Mesenchymal stem cell (in vitro differentiated cells and primary cell): ENCODE results near the gene OSMR.

Experiments
- DNase-seq: peaks from one replicate; pipeline ENCODE4 v3.0.0-alpha.2; 2013
- H2AFZ ChIP-seq: one replicate; pipeline ENCODE4 v1.6.1; 2013; ENCODE audit warnings: low read depth, mild to moderate bottlenecking, control low read depth, inconsistent platforms, low read length, moderate library complexity
- H2AK5ac ChIP-seq: 2 replicates; pipeline ENCODE4 v1.6.1; 2013; ENCODE audit warnings: low read length, moderate library complexity, mild to moderate bottlenecking, inconsistent platforms; ENCODE audit not compliant: severe bottlenecking
- H2BK120ac ChIP-seq: one replicate; pipeline ENCODE4 v1.6.1; 2013; ENCODE audit warnings: low read depth, mild to moderate bottlenecking, inconsistent platforms, low read length, moderate library complexity
- H2BK12ac ChIP-seq, 2 experiments: one replicate each; pipeline ENCODE4 v1.6.1; 2013; ENCODE audit warnings: inconsistent platforms in 2 of 2, low read length in 2 of 2, mild to moderate bottlenecking in 2 of 2, moderate library complexity in 2 of 2, control low read depth in 1 of 2
- H2BK15ac ChIP-seq: one replicate; pipeline ENCODE4 v1.6.1; 2013; ENCODE audit warnings: mild to moderate bottlenecking, low read depth, inconsistent platforms; ENCODE audit not compliant: poor library complexity, severe bottlenecking
- H2BK5ac ChIP-seq: 2 replicates; pipeline ENCODE4 v1.6.1; 2013; ENCODE audit warnings: low read depth, mild to moderate bottlenecking, low read length, control low read depth, inconsistent platforms; ENCODE audit not compliant: poor library complexity, severe bottlenecking
- H3K14ac ChIP-seq, 2 experiments: one replicate each; pipeline ENCODE4 v1.6.1; 2013; ENCODE audit warnings: inconsistent platforms in 2 of 2, low read length in 2 of 2, control low read depth in 1 of 2, mild to moderate bottlenecking in 1 of 2, moderate library complexity in 1 of 2
- H3K18ac ChIP-seq, 2 experiments: one replicate each; pipeline ENCODE4 v1.6.1; 2013; ENCODE audit warnings: inconsistent platforms in 2 of 2, low read length in 2 of 2, control low read depth in 1 of 2, low read depth in 1 of 2, mild to moderate bottlenecking in 1 of 2
- H3K23ac ChIP-seq, 2 experiments: one replicate each; pipeline ENCODE4 v1.6.1; 2013; ENCODE audit warnings: inconsistent platforms in 2 of 2, low read length in 2 of 2, mild to moderate bottlenecking in 2 of 2, moderate library complexity in 2 of 2, control low read depth in 1 of 2
- H3K27ac ChIP-seq: 2 replicates; pipeline ENCODE4 v1.5.1; 2013; ENCODE audit warnings: mild to moderate bottlenecking, moderate library complexity, low read length, control low read depth, inconsistent platforms; ENCODE audit not compliant: poor library complexity, severe bottlenecking
- H3K27me3 ChIP-seq, 2 experiments: 2 replicates each; pipeline versions ENCODE4 v1.6.1 to v1.7.0; 2013; ENCODE audit warnings: low read length in 2 of 2, mild to moderate bottlenecking in 2 of 2, moderate library complexity in 2 of 2, control low read depth in 1 of 2, inconsistent platforms in 1 of 2; ENCODE audit not compliant: control insufficient read depth in 1 of 2, insufficient read depth in 1 of 2
- H3K36me3 ChIP-seq, 2 experiments: 2 replicates each; pipeline versions ENCODE4 v1.6.1 to v1.7.0; 2013; ENCODE audit warnings: low read length in 2 of 2, control low read depth in 1 of 2, inconsistent platforms in 1 of 2, low read depth in 1 of 2, mild to moderate bottlenecking in 1 of 2; ENCODE audit not compliant: insufficient read depth in 2 of 2, control insufficient read depth in 1 of 2
- H3K4ac ChIP-seq, 2 experiments: one replicate each; pipeline ENCODE4 v1.6.1; 2013; ENCODE audit warnings: inconsistent platforms in 2 of 2, low read length in 2 of 2, mild to moderate bottlenecking in 2 of 2, moderate library complexity in 2 of 2, control low read depth in 1 of 2, low read depth in 1 of 2
- H3K4me1 ChIP-seq: 2 replicates; pipeline ENCODE4 v1.6.1; 2013; ENCODE audit warnings: low read depth, low read length, control low read depth; ENCODE audit not compliant: control insufficient read depth, insufficient read depth
- H3K4me2 ChIP-seq: 2 replicates; pipeline ENCODE4 v1.6.1; 2013; ENCODE audit warnings: low read length, mild to moderate bottlenecking, inconsistent platforms; ENCODE audit not compliant: poor library complexity, severe bottlenecking
- H3K4me3 ChIP-seq, 2 experiments: 2 replicates each; pipeline versions ENCODE4 v1.5.1 to v1.7.0; 2013; ENCODE audit warnings: low read length in 2 of 2, mild to moderate bottlenecking in 2 of 2, control low read depth in 1 of 2, low read depth in 1 of 2; ENCODE audit not compliant: insufficient read depth in 1 of 2
- H3K79me1 ChIP-seq: replicated peaks from 2 replicates; pipeline ENCODE4 v1.6.1; 2013; ENCODE audit warnings: mild to moderate bottlenecking, control low read depth, low read length, inconsistent platforms; ENCODE audit not compliant: poor library complexity, severe bottlenecking
- H3K9ac ChIP-seq: 2 replicates; pipeline ENCODE4 v1.7.0; 2013; ENCODE audit warnings: mild to moderate bottlenecking, low read length, moderate library complexity
- H3K9me3 ChIP-seq: 2 replicates; pipeline ENCODE4 v1.7.0; 2013; ENCODE audit warnings: mild to moderate bottlenecking, low read length; ENCODE audit not compliant: control insufficient read depth
- H4K8ac ChIP-seq: one replicate; pipeline ENCODE4 v1.6.1; 2013; ENCODE audit warnings: inconsistent platforms, mild to moderate bottlenecking, low read length, moderate library complexity
- H4K91ac ChIP-seq: one replicate; pipeline ENCODE4 v1.6.1; 2013; ENCODE audit warnings: mild to moderate bottlenecking, low read length, inconsistent platforms
- WGBS: methylation state at CpG from one replicate; pipeline ENCODE4 v1.1.7; 2013; ENCODE audit warnings: mixed read lengths; 5-methylcytosine and 5-hydroxymethylcytosine counted together

OSMR gene

GRCh38 chr5:38806775-38807258, 39.0 kb upstream of the OSMR start:
- DNase-seq = peak; percentile 98
- Histone ChIP-seq H3K4me3 (no peak overlapping the region), H3K9ac (peak overlapping the region; percentile 59), H2BK120ac (peak overlapping the region; percentile 88), H2AFZ (no peak overlapping the region), H3K4me2 (no peak overlapping the region), H3K27me3 (no peaks in the 10 kb centered on the region), H2BK12ac (peak overlapping the region; percentile 82 to 95), H3K23ac (no peak overlapping the region), H3K27ac (peak overlapping the region; percentile 61), H3K79me1 (no peaks in the 10 kb centered on the region), H2AK5ac (peak overlapping the region; percentile 62), H4K8ac (peak overlapping the region; percentile 80), H3K9me3 (no peaks in the 10 kb centered on the region), H2BK5ac (no peak overlapping the region), H3K4ac (peak overlapping the region in 1 of 2 experiments; percentile 55), H3K14ac (peak overlapping the region in 1 of 2 experiments; percentile 64), H4K91ac (peak overlapping the region; percentile 82), H3K18ac (peak overlapping the region; percentile 86 to 93), H2BK15ac (no peak overlapping the region), H3K4me1 (peaks cover 13% of the 10 kb centered on the region), H3K36me3 (no peaks in the 10 kb centered on the region)
- 0% methylated on average over 4 of the region's 4 CpGs for WGBS

DNA sequence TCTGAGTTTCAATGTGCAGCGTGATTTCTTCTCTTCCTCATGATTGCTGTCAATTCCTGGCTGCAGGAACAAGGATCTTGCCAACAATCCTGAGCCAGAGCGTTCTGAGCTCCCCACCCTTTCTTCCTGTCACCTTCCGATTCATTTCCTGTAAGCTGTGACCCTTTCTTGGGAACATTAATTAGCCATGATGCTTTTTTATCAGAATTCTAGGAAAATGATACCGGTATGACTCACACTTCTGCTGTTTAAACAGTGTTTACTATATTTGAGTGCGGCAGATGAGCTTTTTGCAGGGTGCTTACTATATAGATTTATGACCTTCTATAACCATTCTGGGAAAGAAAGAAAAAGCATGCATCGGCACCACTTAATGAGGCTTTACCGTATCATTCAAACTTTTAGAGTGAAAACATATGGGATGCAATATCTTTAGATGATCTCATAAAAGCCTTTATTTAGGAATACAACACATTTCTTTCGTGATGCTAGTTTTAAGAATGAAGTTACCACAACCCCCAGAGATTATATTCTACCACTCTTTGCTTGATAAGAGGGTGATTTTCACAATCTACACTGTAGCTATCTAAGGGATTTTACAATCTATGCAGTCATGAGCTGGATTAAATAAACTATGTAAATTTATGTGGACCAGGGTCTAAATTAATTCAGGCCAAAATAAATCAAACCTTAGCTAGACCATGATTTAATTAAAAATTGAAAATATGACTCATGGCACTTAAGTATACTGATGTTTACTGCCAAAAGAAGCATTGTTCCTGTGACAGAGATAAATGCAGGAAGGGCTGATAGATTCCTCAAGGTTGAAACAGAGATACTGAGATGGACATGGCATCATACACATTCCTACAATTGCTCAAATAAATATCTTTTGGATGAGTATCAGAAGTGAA, 38.0 kb upstream of the OSMR start:
- no peak overlapping the region for H2BK120ac ChIP-seq
- H2AK5ac ChIP-seq = peak overlapping the region; percentile 91
- peak overlapping the region in 1 of 2 experiments; percentile 81 for H3K18ac ChIP-seq
- H4K8ac ChIP-seq = no peak overlapping the region
- H3K4me1 ChIP-seq = peaks cover 13% of the 10 kb centered on the region
- H3K23ac ChIP-seq = no peak overlapping the region
- H3K4me2 ChIP-seq = no peak overlapping the region
- H2BK15ac ChIP-seq = no peak overlapping the region
- peak; percentile 85 for DNase-seq
- H3K4me3 ChIP-seq = peak overlapping the region in 1 of 2 experiments; percentile 38
- no peaks in the 10 kb centered on the region for H3K36me3 ChIP-seq
- H3K9me3 ChIP-seq = no peaks in the 10 kb centered on the region
- no peak overlapping the region for H2AFZ ChIP-seq
- H4K91ac ChIP-seq = peak overlapping the region; percentile 56
- peak overlapping the region; percentile 58 for H3K27ac ChIP-seq
- peak overlapping the region; percentile 59 for H3K9ac ChIP-seq
- peak overlapping the region in 1 of 2 experiments; percentile 96 for H2BK12ac ChIP-seq
- no peaks in the 10 kb centered on the region for H3K27me3 ChIP-seq
- peak overlapping the region; percentile 53 for H2BK5ac ChIP-seq
- H3K79me1 ChIP-seq = no peaks in the 10 kb centered on the region
- no peak overlapping the region for H3K4ac ChIP-seq
- 23% methylated on average over 2 of the region's 8 CpGs for WGBS
- H3K14ac ChIP-seq = no peak overlapping the region

DNA sequence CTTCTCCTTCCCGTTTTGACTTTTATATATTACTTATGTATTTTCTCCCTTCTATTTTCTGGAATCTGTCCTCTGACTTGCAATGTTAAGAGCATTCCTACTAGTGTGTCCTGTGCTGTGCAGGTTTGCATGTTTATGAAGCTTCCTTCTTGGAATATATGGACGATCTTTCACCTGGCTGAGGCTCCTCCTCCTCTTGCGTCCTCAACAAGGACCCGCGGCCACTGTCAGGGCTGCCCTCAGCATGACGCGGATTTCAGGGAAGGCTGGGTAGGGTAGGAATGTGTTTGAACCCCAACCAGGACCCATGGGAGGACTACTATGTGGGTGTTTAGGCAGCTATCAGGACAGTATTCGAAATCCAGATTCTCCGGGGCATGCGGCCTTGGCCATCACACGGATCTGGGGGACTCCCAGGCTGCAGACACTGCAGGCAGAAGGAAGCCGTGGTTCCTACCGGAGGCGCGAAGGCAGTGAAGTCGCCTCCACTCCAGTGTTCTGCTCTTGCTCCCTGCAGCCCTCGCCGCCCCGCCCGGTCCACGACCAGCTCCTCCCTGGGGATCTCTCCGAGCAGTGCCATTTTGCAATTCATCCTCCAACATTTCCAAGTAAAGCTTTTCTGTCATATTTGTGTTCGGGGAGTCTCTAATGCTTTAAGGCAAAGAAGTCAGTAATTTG, 37.0 kb upstream of the OSMR start:
- Histone ChIP-seq H2BK5ac (no peak overlapping the region), H3K9me3 (no peaks in the 10 kb centered on the region), H2BK120ac (peak overlapping the region; percentile 87), H3K23ac (no peak overlapping the region), H4K91ac (peak overlapping the region; percentile 95), H3K36me3 (no peaks in the 10 kb centered on the region), H3K27me3 (no peaks in the 10 kb centered on the region), H3K79me1 (no peaks in the 10 kb centered on the region), H3K4me2 (no peak overlapping the region), H3K18ac (peak overlapping the region; percentile 78 to 89), H3K4me1 (peaks cover 13% of the 10 kb centered on the region), H4K8ac (peak overlapping the region; percentile 74), H2BK12ac (peak overlapping the region; percentile 91 to 93), H3K27ac (no peak overlapping the region), H3K9ac (peak overlapping the region; percentile 62), H3K14ac (peak overlapping the region in 1 of 2 experiments; percentile 61), H2BK15ac (peak overlapping the region; percentile 9), H3K4me3 (no peak overlapping the region), H2AFZ (no peak overlapping the region), H3K4ac (peak overlapping the region; percentile 73 to 83), H2AK5ac (peak overlapping the region; percentile 80)
- 95% methylated on average over 20 of the region's 23 CpGs for WGBS
- DNase-seq = no peak
